A549 (cell line): Measurements from ENCODE around the gene SEMA4A. TPM values are rescaled to one million over a fixed set of nuclear protein-coding genes. Genes with fewer than 3 reads are reported as not detected.

Experiments
- ATAC-seq, 2 experiments: fragments of 200-7000 bp in 1 of 2; fragments of >200 bp in 1 of 2; cut with Nextera tagmentation in 1 of 2; cut with Tn5 transposase in 1 of 2; 3 replicates each; pipeline versions ENCODE4 v1.8.0 to v1.9.1; 2018 to 2020; ENCODE audit warnings: mild to moderate bottlenecking in 1 of 2, moderate library complexity in 1 of 2
- CTCF ChIA-PET: fragments of 300-600 bp; sonication (Branson Sonifier 250); formaldehyde crosslinking; extraction: SDS; loops from one replicate; lab custom pipeline; 2021; ENCODE audit warnings: antibody characterized with exemption, inconsistent platforms; lab: Yijun Ruan, JAX
- POLR2A ChIA-PET: fragments of 350-600 bp; formaldehyde crosslinking; extraction: SDS; loops from one replicate; lab custom pipeline; 2021; ENCODE audit warnings: antibody characterized with exemption, inconsistent platforms; lab: Yijun Ruan, JAX
- DNase-seq, 2 experiments: peaks; one replicate each; pipeline versions ENCODE4 v3.0.0 to v3.0.0-alpha.2; 2011 to 2016; ENCODE audit warnings: low read depth in 1 of 2, low spot score in 1 of 2
- FAIRE-seq: peaks from 2 replicates; lab custom pipeline; 2011; peaks lifted over from hg19 to GRCh38; lab: Jason Lieb, UNC
- H3K27ac ChIP-seq, 2 experiments: fragments of >200 bp; sonication (Bioruptor Twin); formaldehyde crosslinking; 3 replicates each; pipeline ENCODE4 v1.5.1; 2016 to 2017
- H3K4me1 ChIP-seq: fragments of >200 bp; sonication (Bioruptor Twin); formaldehyde crosslinking; 3 replicates; pipeline ENCODE4 v1.6.1; 2016
- H3K4me2 ChIP-seq: fragments of >200 bp; sonication (Bioruptor Twin); formaldehyde crosslinking; 3 replicates; pipeline ENCODE4 v1.6.1; 2016
- H3K4me3 ChIP-seq: fragments of >200 bp; sonication (Bioruptor Twin); formaldehyde crosslinking; 3 replicates; pipeline ENCODE4 v1.5.1; 2016
- H3K9me3 ChIP-seq: fragments of >200 bp; sonication (Bioruptor Twin); formaldehyde crosslinking; 3 replicates; pipeline ENCODE4 v1.6.1; 2016
- CBX2 ChIP-seq: fragments of 200-600 bp; sonication (generic); IDR thresholded peaks from 2 replicates; pipeline ENCODE4 v1.6.1; 2016; ENCODE audit warnings: low read depth, mild to moderate bottlenecking, borderline replicate concordance
- CTCF ChIP-seq: fragments of >200 bp; sonication (Bioruptor Twin); formaldehyde crosslinking; IDR thresholded peaks from 3 replicates; pipeline ENCODE4 v1.5.1; 2016
- EHF ChIP-seq: fragments of 250-450 bp; sonication (Bioruptor Pico); IDR thresholded peaks from 2 replicates; pipeline ENCODE4 v1.5.0; 2020; ENCODE audit warnings: mild to moderate bottlenecking
- EHMT2 ChIP-seq: fragments of 200-600 bp; sonication (generic); IDR thresholded peaks from 2 replicates; pipeline ENCODE4 v1.6.1; 2016; ENCODE audit warnings: antibody characterized with exemption, low read depth, mild to moderate bottlenecking, moderate library complexity
- ESRRA ChIP-seq: fragments of 150-350 bp; IDR thresholded peaks from 2 replicates; pipeline ENCODE4 v1.6.1; 2014; ENCODE audit warnings: mild to moderate bottlenecking, low read length, borderline replicate concordance
- FOSB ChIP-seq: fragments of 250-450 bp; sonication (Bioruptor Pico); IDR thresholded peaks from 2 replicates; pipeline ENCODE4 v1.5.0; 2020; ENCODE audit warnings: mild to moderate bottlenecking, moderate library complexity
- FOSL2 ChIP-seq, 2 experiments: fragments of 450-650 bp in 1 of 2; fragments of >200 bp in 1 of 2; sonication (Bioruptor Twin) in 1 of 2; formaldehyde crosslinking; IDR thresholded peaks; 2 replicates each; pipeline versions ENCODE4 v1.5.0 to v1.6.1; 2016 to 2020; ENCODE audit warnings: mild to moderate bottlenecking in 1 of 2, moderate library complexity in 1 of 2
- FOXS1 ChIP-seq: fragments of 250-450 bp; sonication (Bioruptor Pico); IDR thresholded peaks from 2 replicates; pipeline ENCODE4 v1.5.0; 2020; ENCODE audit warnings: mild to moderate bottlenecking, moderate library complexity
- HDAC2 ChIP-seq: fragments of 200-600 bp; sonication (generic); IDR thresholded peaks from 2 replicates; pipeline ENCODE4 v1.6.1; 2016
- HEYL ChIP-seq: fragments of 250-450 bp; sonication (Bioruptor Pico); IDR thresholded peaks from 2 replicates; pipeline ENCODE4 v1.8.0; 2021; ENCODE audit warnings: mild to moderate bottlenecking, moderate library complexity
- HOXA7 ChIP-seq: fragments of 250-450 bp; sonication (Bioruptor Pico); IDR thresholded peaks from 2 replicates; pipeline ENCODE4 v1.5.0; 2020; ENCODE audit warnings: mild to moderate bottlenecking, moderate library complexity
- HOXB13 ChIP-seq: fragments of 250-450 bp; sonication (Bioruptor Pico); IDR thresholded peaks from 2 replicates; pipeline ENCODE4 v1.5.0; 2020; ENCODE audit warnings: low read depth, mild to moderate bottlenecking, moderate library complexity
- HOXB5 ChIP-seq: fragments of 250-450 bp; sonication (Bioruptor Pico); IDR thresholded peaks from 2 replicates; pipeline ENCODE4 v1.5.0; 2020; ENCODE audit warnings: mild to moderate bottlenecking, moderate library complexity
- JUN ChIP-seq, 2 experiments: fragments of >200 bp; sonication (Bioruptor Twin); formaldehyde crosslinking; IDR thresholded peaks; 2 replicates in 1 of 2; 3 replicates in 1 of 2; pipeline ENCODE4 v1.6.1; 2016 to 2017
- JUNB ChIP-seq: fragments of >200 bp; sonication (Bioruptor Twin); formaldehyde crosslinking; IDR thresholded peaks from 2 replicates; pipeline ENCODE4 v1.6.1; 2016
- KDM1A ChIP-seq: fragments of 200-600 bp; sonication (generic); IDR thresholded peaks from 2 replicates; pipeline ENCODE4 v1.6.1; 2016; ENCODE audit warnings: low read depth, mild to moderate bottlenecking
- MAFK ChIP-seq: fragments of 450-650 bp; IDR thresholded peaks from 2 replicates; pipeline ENCODE4 v1.6.1; 2014; ENCODE audit not compliant: partially characterized antibody
- NFE2L2 ChIP-seq: fragments of 150-350 bp; conservative IDR thresholded peaks from 2 replicates; pipeline ENCODE4 v1.6.1; 2014; ENCODE audit warnings: low read length
- NR3C1 ChIP-seq: fragments of >200 bp; sonication (Bioruptor Twin); formaldehyde crosslinking; IDR thresholded peaks from 3 replicates; pipeline ENCODE4 v1.6.1; 2017
- POLR2A ChIP-seq: IDR thresholded peaks from 2 replicates; pipeline ENCODE4 v1.6.1; 2012; ENCODE audit warnings: mild to moderate bottlenecking, low read length
- POLR2AphosphoS2 ChIP-seq: conservative IDR thresholded peaks from 2 replicates; pipeline ENCODE4 v1.6.1; 2012; ENCODE audit warnings: low read length, improper control_type of control experiment, inconsistent platforms
- RAD21 ChIP-seq, 2 experiments: fragments of >200 bp in 1 of 2; sonication (Bioruptor Twin) in 1 of 2; formaldehyde crosslinking in 1 of 2; IDR thresholded peaks in 1 of 2; conservative IDR thresholded peaks in 1 of 2; 2 replicates in 1 of 2; 3 replicates in 1 of 2; pipeline ENCODE4 v1.6.1; 2012 to 2018; ENCODE audit warnings: inconsistent platforms in 1 of 2
- RARB ChIP-seq: fragments of 250-450 bp; sonication (Bioruptor Pico); IDR thresholded peaks from 2 replicates; pipeline ENCODE4 v1.8.0; 2021; ENCODE audit warnings: mild to moderate bottlenecking, moderate library complexity
- RCOR1 ChIP-seq: fragments of 150-350 bp; IDR thresholded peaks from 2 replicates; pipeline ENCODE4 v1.6.1; 2014; ENCODE audit warnings: antibody characterized with exemption, low read length, low read depth
- RFX5 ChIP-seq: fragments of 450-650 bp; IDR thresholded peaks from 2 replicates; pipeline ENCODE4 v1.7.1; 2014; ENCODE audit warnings: antibody characterized with exemption, mild to moderate bottlenecking, moderate library complexity
- RNF2 ChIP-seq: fragments of 200-600 bp; sonication (generic); IDR thresholded peaks from 2 replicates; pipeline ENCODE4 v1.6.1; 2016; ENCODE audit warnings: low read depth, mild to moderate bottlenecking, antibody characterized with exemption, moderate library complexity, borderline replicate concordance
- SMC3 ChIP-seq: fragments of >200 bp; sonication (Bioruptor Twin); formaldehyde crosslinking; IDR thresholded peaks from 3 replicates; pipeline ENCODE4 v1.6.1; 2018; ENCODE audit warnings: inconsistent platforms
- TFCP2L1 ChIP-seq: fragments of 250-450 bp; sonication (Bioruptor Pico); IDR thresholded peaks from 2 replicates; pipeline ENCODE4 v1.5.0; 2021; ENCODE audit warnings: mild to moderate bottlenecking
- ZC3H11A ChIP-seq: fragments of 450-650 bp; IDR thresholded peaks from 2 replicates; pipeline ENCODE4 v1.6.1; 2014; ENCODE audit warnings: antibody characterized with exemption, mild to moderate bottlenecking
- ZSCAN20 ChIP-seq: fragments of 250-450 bp; sonication (Bioruptor Pico); IDR thresholded peaks from 2 replicates; pipeline ENCODE4 v1.8.0; 2022; ENCODE audit warnings: mild to moderate bottlenecking, moderate library complexity
- WGBS: methylation state at CpG from one replicate; pipeline ENCODE4 v1.1.6; 2017; ENCODE audit errors: missing lambda C conversion rate; 5-methylcytosine and 5-hydroxymethylcytosine counted together
- polyA plus RNA-seq, 4 experiments: library from polyadenylated mRNA; depleted of rRNA in 3 of 4; stranded (reverse); fragments of >200 nt; fragmentation: RNase III in 1 of 4; extraction: RNeasy Plus Mini Kit Qiagen cat#74134 plus additional on column Dnase treatment in 1 of 4; gene quantifications; 2 replicates in 3 of 4; 3 replicates in 1 of 4; pipeline ENCODE4 v1.2.3, GENCODE V29; 2011 to 2017
- TF ChIP-seq, protein P1 (sequence below): fragments of 150-350 bp; IDR thresholded peaks from 2 replicates; pipeline ENCODE4 v1.6.1; 2014; ENCODE audit warnings: low read depth, mild to moderate bottlenecking, low read length
- TF ChIP-seq, protein P2 (sequence below): fragments of 450-650 bp; IDR thresholded peaks from 2 replicates; pipeline ENCODE4 v1.6.1; 2014; ENCODE audit warnings: antibody characterized with exemption

The SEMA4A gene
- polyA plus RNA-seq, 2 of the 4 experiments (the other 2 are of a cell fraction) = 0.04 to 0.27 TPM

GRCh38 chr1:156138458-156138867 lies 14.9 kb upstream of the SEMA4A start:
- Histone ChIP-seq H3K4me1 (0 out of 3 replicates have a peak, but pooled peaks cover 3% of the 10 kb centered on the region), H3K4me2 (no peak overlapping the region), H3K27ac (no peak overlapping the region), H3K9me3 (no peaks in the 10 kb centered on the region), H3K4me3 (no peak overlapping the region)
- ChIA-PET CTCF (interaction anchor here (1.3 to 54.8 kb wide), 3 partner anchors 8 to 91 kb away, joined by 6 to 2239 read pairs (median 639); partner anchors contain the start of genes BGLAP and MEX3A), POLR2A (no interaction called here)
- no peak for DNase-seq
- ATAC-seq = peak in 1 of 2 experiments; percentile 0; a peak in 2 of 6 replicates
- no peak for FAIRE-seq
- 94% methylated on average over 20 of the region's 22 CpGs for WGBS
- no peak for TF ChIP-seq RCOR1
- TF ChIP-seq POLR2AphosphoS2 = 0 out of 2 replicates have a peak, but pooled peaks have one; percentile 44

DNA sequence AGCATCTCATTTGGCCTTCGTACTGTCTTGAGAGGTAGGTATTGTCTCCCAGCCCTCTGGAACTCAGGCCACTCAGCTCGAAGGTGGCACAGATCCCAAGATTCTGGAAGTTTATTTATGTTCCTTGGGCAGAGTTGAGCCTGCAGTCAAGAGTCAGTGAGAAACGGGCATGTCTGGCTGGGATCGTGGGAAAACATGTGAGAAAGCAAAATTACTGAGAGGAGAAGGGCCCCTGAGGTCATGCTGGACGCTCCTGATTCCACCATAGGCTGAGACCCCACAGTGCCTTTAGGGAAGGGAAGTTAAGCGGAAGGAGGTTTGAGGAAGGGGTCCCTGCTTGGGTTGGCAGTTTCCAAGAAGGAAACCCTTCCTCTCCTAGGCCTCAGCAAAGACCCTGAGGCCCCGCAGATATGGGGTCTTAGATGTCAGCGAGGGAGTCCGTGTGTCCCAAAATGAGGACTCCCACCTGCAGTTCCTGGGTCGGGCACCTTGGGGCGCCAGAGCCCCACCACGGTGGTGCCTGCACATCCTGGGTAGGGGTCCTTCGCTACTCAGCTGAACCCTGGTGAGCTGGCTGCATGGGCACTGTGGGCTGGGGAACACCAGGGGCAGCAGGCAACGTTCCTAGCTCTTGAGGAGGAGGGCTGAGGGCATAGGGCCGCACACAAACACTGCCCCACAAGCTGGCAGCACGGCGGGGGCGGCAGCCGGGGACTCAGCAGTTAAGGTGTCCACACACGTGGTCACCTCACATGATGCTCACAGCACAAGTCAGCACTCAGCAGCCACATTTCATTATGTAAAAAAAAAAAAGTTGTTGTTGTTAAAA lies 12.3 kb upstream of the SEMA4A start:
- Histone ChIP-seq H3K4me2 (no peak overlapping the region), H3K27ac (no peak overlapping the region), H3K9me3 (no peaks in the 10 kb centered on the region), H3K4me3 (no peak overlapping the region), H3K4me1 (peaks cover 8% of the 10 kb centered on the region)
- no peak for FAIRE-seq
- peak; percentile 45; the same call in 2 of the 3 replicates for TF ChIP-seq CTCF
- 0 out of 2 replicates have a peak, but pooled peaks have one; percentile 28 for TF ChIP-seq HOXB5
- no peak for TF ChIP-seq EHMT2
- TF ChIP-seq POLR2A = no peak
- no peak for TF ChIP-seq CBX2
- peak; percentile 40; the same call in 1 of the 3 replicates for TF ChIP-seq SMC3
- no peak for TF ChIP-seq NR3C1
- TF ChIP-seq FOXS1 = no peak
- no peak for TF ChIP-seq HOXB13
- peak; percentile 96 for TF ChIP-seq POLR2AphosphoS2
- TF ChIP-seq RNF2 = no peak
- TF ChIP-seq FOSB (CRISPR knock-in tag) = peak; percentile 92
- TF ChIP-seq ESRRA = no peak
- peak; percentile 95 for TF ChIP-seq TFCP2L1 (CRISPR knock-in tag)
- no peak for TF ChIP-seq KDM1A
- TF ChIP-seq RAD21 (conservative IDR thresholded peaks at IDR 0.05 in 1 of 2, IDR thresholded peaks at IDR 0.05 in 1 of 2) = peak; percentile 50 to 57
- TF ChIP-seq HEYL = no peak
- TF ChIP-seq EHF (CRISPR knock-in tag) = peak; percentile 42; the same call in 1 of the 2 replicates
- no peak for TF ChIP-seq NFE2L2
- TF ChIP-seq ZC3H11A = no peak
- TF ChIP-seq JUNB = no peak
- TF ChIP-seq, protein P1, sequence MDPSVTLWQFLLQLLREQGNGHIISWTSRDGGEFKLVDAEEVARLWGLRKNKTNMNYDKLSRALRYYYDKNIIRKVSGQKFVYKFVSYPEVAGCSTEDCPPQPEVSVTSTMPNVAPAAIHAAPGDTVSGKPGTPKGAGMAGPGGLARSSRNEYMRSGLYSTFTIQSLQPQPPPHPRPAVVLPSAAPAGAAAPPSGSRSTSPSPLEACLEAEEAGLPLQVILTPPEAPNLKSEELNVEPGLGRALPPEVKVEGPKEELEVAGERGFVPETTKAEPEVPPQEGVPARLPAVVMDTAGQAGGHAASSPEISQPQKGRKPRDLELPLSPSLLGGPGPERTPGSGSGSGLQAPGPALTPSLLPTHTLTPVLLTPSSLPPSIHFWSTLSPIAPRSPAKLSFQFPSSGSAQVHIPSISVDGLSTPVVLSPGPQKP = no peak
- TF ChIP-seq RARB (CRISPR knock-in tag) = 0 out of 2 replicates have a peak, but pooled peaks have one; percentile 18
- TF ChIP-seq ZSCAN20 = no peak
- TF ChIP-seq, protein P2, sequence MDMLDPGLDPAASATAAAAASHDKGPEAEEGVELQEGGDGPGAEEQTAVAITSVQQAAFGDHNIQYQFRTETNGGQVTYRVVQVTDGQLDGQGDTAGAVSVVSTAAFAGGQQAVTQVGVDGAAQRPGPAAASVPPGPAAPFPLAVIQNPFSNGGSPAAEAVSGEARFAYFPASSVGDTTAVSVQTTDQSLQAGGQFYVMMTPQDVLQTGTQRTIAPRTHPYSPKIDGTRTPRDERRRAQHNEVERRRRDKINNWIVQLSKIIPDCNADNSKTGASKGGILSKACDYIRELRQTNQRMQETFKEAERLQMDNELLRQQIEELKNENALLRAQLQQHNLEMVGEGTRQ = peak; percentile 52
- no peak for TF ChIP-seq FOSL2 (IDR thresholded peaks at IDR 0.05)
- no peak for TF ChIP-seq FOSL2 (CRISPR knock-in tag; IDR thresholded peaks at IDR 0.05)
- TF ChIP-seq JUN (IDR thresholded peaks at IDR 0.05) = 0 out of 5 replicates have a peak, but pooled peaks of 1 of the 2 experiments have one; percentile 32
- TF ChIP-seq RFX5 = no peak
- no peak for TF ChIP-seq MAFK
- no peak for TF ChIP-seq HDAC2
- TF ChIP-seq HOXA7 (CRISPR knock-in tag) = peak; percentile 67; the same call in 1 of the 2 replicates
- CTCF ChIA-PET = interaction anchor here (0.6 to 54.8 kb wide), 16 partner anchors 10 to 304 kb away, joined by 3 to 2239 read pairs (median 3); partner anchors contain the start of genes BGLAP, MEX3A and SLC25A44
- 77% methylated on average over 14 of the region's 20 CpGs for WGBS
- POLR2A ChIA-PET = interaction anchor here (2.2 kb wide), 1 partner anchor 72 kb away, joined by 8 read pairs; the partner anchor contains the start of gene PMF1
- peak; percentile 5 to 35; a peak in 5 of 6 replicates for ATAC-seq
- DNase-seq = no peak
